ENCODE measurements around the gene SNAP23. TPM values are rescaled to one million over a fixed set of nuclear protein-coding genes. Genes with fewer than 3 reads are reported as not detected.

SNAP23 gene
- total and polyA plus RNA-seq, 2 experiments from 2014 or later: 13.3 to 31.2 TPM

DNA sequence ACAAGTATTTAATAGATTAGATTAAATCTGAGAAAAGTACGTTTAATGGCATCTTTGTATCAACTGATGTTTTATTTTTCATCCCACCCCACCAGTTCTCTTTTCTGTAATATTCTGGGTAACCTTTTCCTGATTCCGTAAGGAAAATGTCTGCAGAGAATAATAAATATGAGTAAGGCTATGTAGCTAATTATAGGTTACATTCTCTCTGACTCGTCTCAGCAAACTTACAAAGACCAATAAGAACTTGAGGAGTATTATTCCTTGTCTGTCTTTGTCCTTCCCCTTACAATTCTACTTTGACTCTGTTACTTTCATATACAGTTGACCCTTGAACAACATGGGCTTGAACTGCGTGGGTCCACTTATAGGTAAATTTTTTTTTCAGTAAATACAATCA, 12.1 kb downstream of the SNAP23 start:
- Histone ChIP-seq H3K4me3 (no peak overlapping the region), H3K27me3 (no peaks in the 10 kb centered on the region), H3K4me1 (ENCODE audit: low read depth) (peaks cover 8% of the 10 kb centered on the region), H3K36me3 (no peaks in the 10 kb centered on the region), H3K27ac (no peak overlapping the region), H3K9me3 (ENCODE audit: low read depth) (no peaks in the 10 kb centered on the region)
- no peak for TF ChIP-seq CTCF (IDR thresholded peaks at IDR 0.05; ENCODE audit: low read depth, low read length)
- DNase-seq (ENCODE audit: low read depth in 1 of 2, low spot score in 1 of 2): no peak

DNA sequence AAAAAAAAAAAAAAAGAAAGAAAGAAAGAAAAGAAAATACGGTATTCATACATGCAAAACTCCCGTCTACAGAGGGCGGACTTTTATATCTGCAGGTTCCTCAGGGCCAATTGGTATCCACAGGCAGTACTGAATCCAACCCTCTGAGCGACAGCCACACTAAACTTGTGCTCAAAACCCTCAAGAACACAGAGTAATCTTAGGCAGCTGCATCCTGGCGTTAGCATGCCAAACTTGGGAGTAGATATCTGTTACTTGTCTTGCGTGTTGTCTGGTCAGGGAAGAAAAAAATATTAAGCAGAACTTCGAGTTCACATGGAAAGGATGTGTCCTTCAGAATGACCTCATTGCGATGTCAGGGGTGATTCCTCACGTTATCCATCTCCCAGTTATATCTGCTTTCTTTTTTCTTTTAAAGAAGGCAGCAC, 12.8 kb downstream of the SNAP23 start:
- H3K4me1 ChIP-seq (ENCODE audit: low read depth): peaks cover 8% of the 10 kb centered on the region
- H3K27me3 ChIP-seq: no peaks in the 10 kb centered on the region
- peak overlapping the region; percentile 20 for H3K27ac ChIP-seq
- no peaks in the 10 kb centered on the region for H3K9me3 ChIP-seq (ENCODE audit: low read depth)
- peak; percentile 14 to 67 for DNase-seq (ENCODE audit: low read depth in 1 of 2, low spot score in 1 of 2)
- TF ChIP-seq CTCF (IDR thresholded peaks at IDR 0.05; ENCODE audit: low read depth, low read length): no peak
- H3K4me3 ChIP-seq: no peak overlapping the region
- peaks cover 1% of the 10 kb centered on the region for H3K36me3 ChIP-seq

DNA sequence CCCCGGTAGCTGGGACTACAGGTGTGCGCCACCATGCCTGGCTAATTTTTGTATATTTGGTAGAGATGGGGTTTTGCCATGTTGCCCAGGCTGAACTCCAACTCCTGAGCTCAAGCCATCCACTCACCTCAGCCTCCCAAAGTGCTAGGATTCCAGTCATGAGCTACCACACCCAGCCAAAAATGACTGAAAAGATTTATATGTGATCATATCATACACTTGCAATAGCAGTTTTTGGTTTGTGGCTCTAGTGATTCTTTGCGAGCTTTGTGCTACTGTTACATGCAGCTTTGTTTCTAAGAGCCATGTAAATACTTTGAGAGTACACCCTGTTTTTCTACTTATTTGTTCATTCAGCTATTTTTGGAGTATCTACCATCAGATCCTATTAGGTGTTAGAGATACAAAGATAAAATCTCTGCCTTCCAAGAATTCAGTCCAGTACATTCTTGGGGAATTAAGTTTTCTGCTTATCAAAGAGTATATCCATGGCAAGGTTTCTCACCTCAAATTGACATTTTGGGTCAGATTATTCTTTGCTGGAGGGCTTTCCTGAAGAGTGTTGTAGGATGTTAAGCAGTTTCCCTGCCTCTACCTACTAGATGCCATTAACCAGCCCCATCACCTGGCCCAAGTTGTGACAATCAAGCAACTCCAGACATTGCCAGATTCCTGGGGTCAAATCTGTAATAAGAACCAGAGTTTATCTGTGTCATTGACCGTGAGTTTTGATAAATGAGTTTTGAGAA, 15.0 kb downstream of the SNAP23 start:
- Histone ChIP-seq H3K4me3 (no peak overlapping the region), H3K36me3 (peaks cover 3% of the 10 kb centered on the region), H3K4me1 (ENCODE audit: low read depth) (peaks cover 8% of the 10 kb centered on the region), H3K27me3 (no peaks in the 10 kb centered on the region), H3K9me3 (ENCODE audit: low read depth) (no peaks in the 10 kb centered on the region), H3K27ac (no peak overlapping the region)
- no peak for TF ChIP-seq CTCF (IDR thresholded peaks at IDR 0.05; ENCODE audit: low read depth, low read length)
- DNase-seq (ENCODE audit: low read depth in 1 of 2, low spot score in 1 of 2): peak in 1 of 2 donors; percentile 2

GRCh38 chr15:42511007-42511391, 15.6 kb downstream of the SNAP23 start:
- Histone ChIP-seq H3K9me3 (ENCODE audit: low read depth) (no peaks in the 10 kb centered on the region), H3K4me1 (ENCODE audit: low read depth) (peaks cover 8% of the 10 kb centered on the region), H3K36me3 (peaks cover 3% of the 10 kb centered on the region), H3K4me3 (no peak overlapping the region), H3K27me3 (no peaks in the 10 kb centered on the region), H3K27ac (no peak overlapping the region)
- DNase-seq (ENCODE audit: low read depth in 1 of 2, low spot score in 1 of 2): peak in 1 of 2 donors; percentile 84
- TF ChIP-seq CTCF (IDR thresholded peaks at IDR 0.05; ENCODE audit: low read depth, low read length): no peak

DNA sequence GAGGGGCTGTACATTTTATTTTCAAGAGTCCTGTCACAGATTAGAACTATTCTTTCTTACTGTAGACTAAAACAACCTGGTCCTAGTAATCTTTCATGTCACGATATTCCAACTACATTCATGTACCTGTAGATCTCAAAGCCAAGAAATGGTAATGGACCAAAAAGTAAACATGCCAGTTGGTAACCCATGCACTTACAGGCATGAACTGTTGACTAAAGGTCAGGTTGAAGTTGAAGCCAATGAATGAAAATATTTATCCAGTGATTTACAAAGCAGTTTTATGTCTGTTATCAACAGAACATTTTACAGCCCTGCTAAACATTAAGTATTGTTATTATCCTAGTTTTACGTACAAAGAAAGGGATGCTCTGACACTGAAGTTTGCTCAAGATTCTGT, 27.9 kb downstream of the SNAP23 start:
- Histone ChIP-seq H3K4me1 (ENCODE audit: low read depth) (no peaks in the 10 kb centered on the region), H3K4me3 (no peak overlapping the region), H3K27me3 (no peaks in the 10 kb centered on the region), H3K27ac (no peak overlapping the region), H3K9me3 (ENCODE audit: low read depth) (no peaks in the 10 kb centered on the region), H3K36me3 (peaks cover 6% of the 10 kb centered on the region)
- DNase-seq (ENCODE audit: low read depth in 1 of 2, low spot score in 1 of 2): no peak
- TF ChIP-seq CTCF (IDR thresholded peaks at IDR 0.05; ENCODE audit: low read depth, low read length): no peak
